PC-3 (cell line): ENCODE results near the gene CST11. TPM values are rescaled to one million over a fixed set of nuclear protein-coding genes. Genes with fewer than 3 reads are reported as not detected.

ENCODE experiments used
- ATAC-seq: fragments of 200-7000 bp; cut with Tn5 transposase; 2 replicates; pipeline ENCODE4 v1.9.1; 2020; ENCODE audit warnings: mild to moderate bottlenecking, moderate library complexity
- BruUV-seq: library from RNA; stranded (reverse); fragments of 400-500 nt; replicated peaks from 2 replicates; lab custom pipeline; 2021; lab: Mats Ljungman, UMichigan
- CTCF ChIA-PET: fragments of 300-600 bp; sonication (Branson Sonifier 250); formaldehyde crosslinking; loops from one replicate; lab custom pipeline; 2022; ENCODE audit warnings: antibody characterized with exemption; lab: Charles Lee
- POLR2A ChIA-PET: fragments of 300-600 bp; sonication (Branson Sonifier 250); formaldehyde crosslinking; loops from one replicate; lab custom pipeline; 2022; ENCODE audit warnings: antibody characterized with exemption; ENCODE audit not compliant: unreplicated experiment; lab: Charles Lee
- DNase-seq: peaks from one replicate; pipeline ENCODE4 v3.0.0-alpha.2; 2015
- H2AFZ ChIP-seq: fragments of 300-600 bp; sonication (generic); 2 replicates; pipeline ENCODE4 v1.6.0; 2016; ENCODE audit warnings: antibody characterized with exemption, low read length
- H3F3A ChIP-seq: fragments of 300-600 bp; sonication (generic); one replicate; pipeline ENCODE4 v1.6.0; 2017; ENCODE audit warnings: antibody characterized with exemption, low read length, control low read depth, mild to moderate bottlenecking; ENCODE audit not compliant: unreplicated experiment
- H3K27ac ChIP-seq: fragments of 300-600 bp; sonication (generic); 2 replicates; pipeline ENCODE4 v1.5.1; 2016; ENCODE audit warnings: mild to moderate bottlenecking, low read length
- H3K27me3 ChIP-seq: fragments of 300-600 bp; sonication (generic); 2 replicates; pipeline ENCODE4 v1.6.1; 2016; ENCODE audit warnings: low read length, mixed read lengths
- H3K36me3 ChIP-seq: fragments of 300-600 bp; sonication (generic); 2 replicates; pipeline ENCODE4 v1.6.1; 2016; ENCODE audit warnings: low read depth, mixed run types, low read length, mixed read lengths
- H3K4me1 ChIP-seq: fragments of 300-600 bp; sonication (generic); 2 replicates; pipeline ENCODE4 v1.5.1; 2016; ENCODE audit warnings: low read length; ENCODE audit not compliant: insufficient read depth
- H3K4me2 ChIP-seq: fragments of 300-600 bp; sonication (generic); 2 replicates; pipeline ENCODE4 v1.6.0; 2016; ENCODE audit warnings: low read length
- H3K4me3 ChIP-seq: fragments of 300-600 bp; sonication (generic); 2 replicates; pipeline ENCODE4 v1.5.1; 2016; ENCODE audit warnings: mild to moderate bottlenecking, low read length, mixed read lengths
- H3K79me2 ChIP-seq: fragments of 300-600 bp; sonication (generic); 2 replicates; pipeline ENCODE4 v1.6.1; 2017; ENCODE audit warnings: low read length, mixed read lengths
- H3K9ac ChIP-seq: fragments of 300-600 bp; sonication (generic); 2 replicates; pipeline ENCODE4 v1.6.0; 2016; ENCODE audit warnings: mild to moderate bottlenecking, low read length
- H3K9me2 ChIP-seq: fragments of 300-600 bp; sonication (generic); replicated peaks from 2 replicates; pipeline ENCODE4 v1.6.1; 2016; ENCODE audit warnings: mixed run types, low read length, mixed read lengths
- H3K9me3 ChIP-seq: fragments of 300-600 bp; sonication (generic); 2 replicates; pipeline ENCODE4 v1.6.1; 2016; ENCODE audit warnings: low read length, mixed read lengths
- H4K20me1 ChIP-seq: fragments of 300-600 bp; sonication (generic); 2 replicates; pipeline ENCODE4 v1.6.1; 2016; ENCODE audit warnings: low read length, mixed read lengths
- CTCF ChIP-seq: fragments of 300-600 bp; sonication (generic); conservative IDR thresholded peaks from 2 replicates; pipeline ENCODE4 v1.5.1; 2017; ENCODE audit warnings: antibody characterized with exemption, low read depth, mild to moderate bottlenecking, low read length
- EZH2 ChIP-seq: fragments of 300-600 bp; sonication (generic); IDR thresholded peaks from one replicate; pipeline ENCODE4 v1.6.1; 2017; ENCODE audit warnings: antibody characterized with exemption, mild to moderate bottlenecking, low read length; ENCODE audit not compliant: unreplicated experiment
- EZH2phosphoT487 ChIP-seq: fragments of 300-600 bp; sonication (generic); IDR thresholded peaks from 2 replicates; pipeline ENCODE4 v1.6.1; 2018; ENCODE audit warnings: mild to moderate bottlenecking, antibody characterized with exemption, low read length, borderline replicate concordance
- intact Hi-C: fragments of 100-400 bp; cut with micrococcal nuclease; formaldehyde crosslinking; loops from 2 replicates; pipeline ENCODE4 v1.9.0; 2023
- total RNA-seq: library from RNA; depleted of rRNA; stranded (reverse); fragments of >200 nt; gene quantifications from 2 replicates; pipeline ENCODE4 v1.2.3, GENCODE V29; 2014

CST11 gene
- total RNA-seq, 1 experiment from 2014 or later, result not detected

- TF ChIP-seq EZH2phosphoT487 (no peak), EZH2 (no peak), CTCF (no peak)
- Histone ChIP-seq H3K4me3 (no peak overlapping the region), H3K9ac (no peak overlapping the region), H3K27ac (no peak overlapping the region), H3K36me3 (no peaks in the 10 kb centered on the region), H3F3A (no peaks in the 10 kb centered on the region), H3K4me1 (no peaks in the 10 kb centered on the region), H3K27me3 (peaks cover 8% of the 10 kb centered on the region; the same call in 1 of the 2 replicates), H3K4me2 (no peak overlapping the region), H3K9me2 (no peaks in the 10 kb centered on the region), H3K9me3 (no peaks in the 10 kb centered on the region), H2AFZ (no peak overlapping the region), H4K20me1 (no peaks in the 10 kb centered on the region), H3K79me2 (no peaks in the 10 kb centered on the region)
- BruUV-seq, result no TSS peak
- CTCF ChIA-PET, result no interaction called here
- POLR2A ChIA-PET, result no interaction called here
- intact Hi-C loops, result no loop called here
- DNase-seq (no peak), ATAC-seq (no peak)
Measured at GRCh38 chr20:23493172-23493772, 40.6 kb upstream of the CST11 start.

- no peak for ATAC-seq
- H3K9me3 ChIP-seq, result no peaks in the 10 kb centered on the region
Measured at GRCh38 chr20:23492292-23492691, 39.6 kb upstream of the CST11 start.

GRCh38 chr20:23490817-23491216 lies 38.1 kb upstream of the CST11 start, which contains the start of gene CST8:
Gene CST8, plus strand, starts transcription at chr20:23491117. Its CDS starts 551 bp downstream, at chr20:23491668.
- Histone ChIP-seq H3K9ac (no peak within 1 kb of the TSS), H2AFZ (no peak within 1 kb of the TSS), H4K20me1 (no peaks in the 10 kb centered on the region), H3K4me3 (no peak within 1 kb of the TSS), H3K9me3 (no peaks in the 10 kb centered on the region), H3K4me1 (no peaks in the 10 kb centered on the region), H3K79me2 (no peaks in the 10 kb centered on the region), H3F3A (no peaks in the 10 kb centered on the region), H3K9me2 (no peaks in the 10 kb centered on the region), H3K36me3 (no peaks in the 10 kb centered on the region), H3K4me2 (no peak within 1 kb of the TSS), H3K27ac (no peak within 1 kb of the TSS), H3K27me3 (0 out of 2 replicates have a peak, but pooled peaks cover 5% of the 10 kb centered on the region)
- POLR2A ChIA-PET, result no interaction called here
- ATAC-seq (no peak), DNase-seq (no peak)
- TF ChIP-seq EZH2phosphoT487 (no peak), EZH2 (no peak), CTCF (no peak)
- BruUV-seq, result no TSS peak
- intact Hi-C loops, result no loop called here
- CTCF ChIA-PET, result no interaction called here

More at GRCh38 chr20:23492292-23492691, 39.6 kb upstream of the CST11 start:
- H3K4me1 ChIP-seq, result no peaks in the 10 kb centered on the region
- CTCF ChIA-PET, result no interaction called here
- no peaks in the 10 kb centered on the region for H3K9me2 ChIP-seq
- POLR2A ChIA-PET, result no interaction called here
- H3K27ac ChIP-seq, result no peak overlapping the region
- no peak for DNase-seq
- no peak overlapping the region for H3K9ac ChIP-seq
- intact Hi-C loops, result no loop called here
- no peak overlapping the region for H2AFZ ChIP-seq
- H3K79me2 ChIP-seq, result no peaks in the 10 kb centered on the region
- H4K20me1 ChIP-seq, result no peaks in the 10 kb centered on the region
- no peak overlapping the region for H3K4me3 ChIP-seq
- BruUV-seq, result no TSS peak
- H3K36me3 ChIP-seq, result no peaks in the 10 kb centered on the region
- no peaks in the 10 kb centered on the region for H3F3A ChIP-seq
- peaks cover 5% of the 10 kb centered on the region; the same call in 1 of the 2 replicates for H3K27me3 ChIP-seq
- H3K4me2 ChIP-seq, result no peak overlapping the region
- no peak for TF ChIP-seq EZH2
